GM23338 (cell line): ENCODE measurements around the gene NAA30. TPM values are rescaled to one million over a fixed set of nuclear protein-coding genes. Genes with fewer than 3 reads are reported as not detected.

Experiments
- ATAC-seq: fragments of 200-7000 bp; cut with Tn5 transposase; 3 replicates; pipeline ENCODE4 v1.9.1; 2020
- DNase-seq: peaks from one replicate; pipeline ENCODE4 v3.0.0-alpha.2; 2015; ENCODE audit warnings: low spot score
- H2AFZ ChIP-seq: fragments of 200-600 bp; sonication (generic); 2 replicates; pipeline ENCODE4 v1.8.0; 2016; ENCODE audit warnings: antibody characterized with exemption, mild to moderate bottlenecking, moderate library complexity
- H3F3A ChIP-seq: fragments of 200-600 bp; sonication (generic); replicated peaks from 2 replicates; pipeline ENCODE4 v1.8.0; 2017; ENCODE audit warnings: antibody characterized with exemption, mixed run types, low read depth
- H3K27ac ChIP-seq: fragments of 200-600 bp; sonication (generic); 2 replicates; pipeline ENCODE4 v1.6.1; 2016; ENCODE audit warnings: low read depth
- H3K27me3 ChIP-seq: fragments of 200-600 bp; sonication (generic); 2 replicates; pipeline ENCODE4 v1.8.0; 2016; ENCODE audit warnings: mild to moderate bottlenecking, mixed run types, moderate library complexity; ENCODE audit not compliant: insufficient read depth
- H3K36me3 ChIP-seq: fragments of 200-600 bp; sonication (generic); 2 replicates; pipeline ENCODE4 v1.8.0; 2016; ENCODE audit warnings: mild to moderate bottlenecking; ENCODE audit not compliant: insufficient read depth
- H3K4me1 ChIP-seq: fragments of 200-600 bp; sonication (generic); 2 replicates; pipeline ENCODE4 v1.8.0; 2016; ENCODE audit warnings: mild to moderate bottlenecking, moderate library complexity; ENCODE audit not compliant: insufficient read depth
- H3K4me2 ChIP-seq: fragments of 200-600 bp; sonication (generic); 2 replicates; pipeline ENCODE4 v1.7.1; 2017; ENCODE audit warnings: mixed run types
- H3K4me3 ChIP-seq: fragments of 200-600 bp; sonication (generic); 2 replicates; pipeline ENCODE4 v1.6.1; 2016; ENCODE audit warnings: mixed run types
- H3K79me2 ChIP-seq: fragments of 200-600 bp; sonication (generic); replicated peaks from 2 replicates; pipeline ENCODE4 v1.8.0; 2017; ENCODE audit warnings: mild to moderate bottlenecking; ENCODE audit not compliant: insufficient read depth
- H3K9me2 ChIP-seq: fragments of 200-600 bp; sonication (generic); 2 replicates; pipeline ENCODE4 v1.8.0; 2017; ENCODE audit not compliant: insufficient read depth
- H4K20me1 ChIP-seq: fragments of 200-600 bp; sonication (generic); replicated peaks from 2 replicates; pipeline ENCODE4 v1.8.0; 2017; ENCODE audit warnings: mild to moderate bottlenecking; ENCODE audit not compliant: insufficient read depth
- H3K27ac Mint-ChIP-seq: 2 replicates; pipeline ENCODE4 v1.8.0; 2020; ENCODE audit warnings: inconsistent platforms, mild to moderate bottlenecking, moderate library complexity, mixed read lengths
- H3K27me3 Mint-ChIP-seq: 3 replicates; pipeline ENCODE4 v1.8.0; 2022; ENCODE audit warnings: low read depth, mild to moderate bottlenecking, moderate library complexity, mixed read lengths, inconsistent platforms; ENCODE audit not compliant: insufficient read depth, poor library complexity
- H3K36me3 Mint-ChIP-seq: 3 replicates; pipeline ENCODE4 v1.8.0; 2021; ENCODE audit warnings: low read depth, mild to moderate bottlenecking, inconsistent platforms, moderate library complexity, mixed read lengths
- H3K4me1 Mint-ChIP-seq: 3 replicates; pipeline ENCODE4 v1.8.0; 2020; ENCODE audit warnings: mild to moderate bottlenecking, inconsistent platforms, mixed read lengths
- H3K4me3 Mint-ChIP-seq: 3 replicates; pipeline ENCODE4 v1.8.0; 2021; ENCODE audit warnings: moderate library complexity, mild to moderate bottlenecking, inconsistent platforms, mixed read lengths
- H3K9me3 Mint-ChIP-seq: 3 replicates; pipeline ENCODE4 v1.8.0; 2020; ENCODE audit warnings: moderate library complexity, mild to moderate bottlenecking, inconsistent platforms, mixed read lengths
- CREB1 ChIP-seq: fragments of 250-450 bp; sonication (Bioruptor Pico); IDR thresholded peaks from 2 replicates; pipeline ENCODE4 v1.5.0; 2020; ENCODE audit warnings: low read depth, mild to moderate bottlenecking, moderate library complexity
- EZH2 ChIP-seq: fragments of 200-600 bp; sonication (generic); IDR thresholded peaks from one replicate; pipeline ENCODE4 v1.8.0; 2017; ENCODE audit warnings: antibody characterized with exemption, mild to moderate bottlenecking, low read depth; ENCODE audit not compliant: unreplicated experiment
- EZH2phosphoT487 ChIP-seq: fragments of 200-600 bp; sonication (generic); IDR thresholded peaks from one replicate; pipeline ENCODE4 v1.8.1; 2018; ENCODE audit warnings: antibody characterized with exemption; ENCODE audit not compliant: unreplicated experiment
- JUNB ChIP-seq: IDR thresholded peaks from one replicate; pipeline ENCODE4 v1.6.1; 2016; ENCODE audit warnings: antibody characterized with exemption; ENCODE audit not compliant: unreplicated experiment
- NANOG ChIP-seq: IDR thresholded peaks from 2 replicates; pipeline ENCODE4 v1.6.1; 2016; ENCODE audit warnings: antibody characterized with exemption, borderline replicate concordance
- POLR2AphosphoS5 ChIP-seq: IDR thresholded peaks from 2 replicates; pipeline ENCODE4 v1.6.1; 2016; ENCODE audit warnings: antibody characterized with exemption, low read depth
- STAT1 ChIP-seq: IDR thresholded peaks from one replicate; pipeline ENCODE4 v1.6.1; 2016; ENCODE audit warnings: antibody characterized with exemption; ENCODE audit not compliant: unreplicated experiment
- ZNF114 ChIP-seq: fragments of 250-450 bp; sonication (Bioruptor Pico); IDR thresholded peaks from 2 replicates; pipeline ENCODE4 v1.5.0; 2020; ENCODE audit warnings: mild to moderate bottlenecking, moderate library complexity
- ZNF331 ChIP-seq: fragments of 250-450 bp; sonication (Bioruptor Pico); IDR thresholded peaks from 2 replicates; pipeline ENCODE4 v1.5.0; 2020; ENCODE audit warnings: low read depth, mild to moderate bottlenecking, moderate library complexity
- polyA plus RNA-seq: library from polyadenylated mRNA; unstranded; fragments of >200 nt; fragmentation: Nextera tagmentation; extraction: Ambion mirVana; gene quantifications from 2 replicates; pipeline ENCODE4 v1.2.1, GENCODE V29; 2016
- total RNA-seq: library from RNA; depleted of rRNA; stranded (reverse); fragments of >200 nt; shearing (Covaris generic); gene quantifications from 2 replicates; pipeline ENCODE4 v1.2.3, GENCODE V29; 2014
- TF ChIP-seq, protein P1 (sequence below): fragments of 250-450 bp; sonication (Bioruptor Pico); IDR thresholded peaks from 2 replicates; pipeline ENCODE4 v1.5.0; 2020; ENCODE audit warnings: mild to moderate bottlenecking, moderate library complexity
- TF ChIP-seq, protein P2 (sequence below): IDR thresholded peaks from 2 replicates; pipeline ENCODE4 v1.6.1; 2016; ENCODE audit warnings: antibody characterized with exemption
- TF ChIP-seq, protein P3 (sequence below): IDR thresholded peaks from one replicate; pipeline ENCODE4 v1.6.1; 2018; ENCODE audit warnings: antibody characterized with exemption; ENCODE audit not compliant: unreplicated experiment
- TF ChIP-seq, protein P4 (sequence below), 2 experiments: fragments of 200-600 bp in 1 of 2; sonication (generic) in 1 of 2; conservative IDR thresholded peaks; 2 replicates each; pipeline versions ENCODE4 v1.5.1 to v1.6.1; 2016 to 2017; ENCODE audit warnings: antibody characterized with exemption in 2 of 2, low read depth in 2 of 2, mild to moderate bottlenecking in 2 of 2, moderate library complexity in 1 of 2

Gene NAA30
- total and polyA plus RNA-seq, 2 experiments from 2014 or later: 7.5 to 27.1 TPM

DNA sequence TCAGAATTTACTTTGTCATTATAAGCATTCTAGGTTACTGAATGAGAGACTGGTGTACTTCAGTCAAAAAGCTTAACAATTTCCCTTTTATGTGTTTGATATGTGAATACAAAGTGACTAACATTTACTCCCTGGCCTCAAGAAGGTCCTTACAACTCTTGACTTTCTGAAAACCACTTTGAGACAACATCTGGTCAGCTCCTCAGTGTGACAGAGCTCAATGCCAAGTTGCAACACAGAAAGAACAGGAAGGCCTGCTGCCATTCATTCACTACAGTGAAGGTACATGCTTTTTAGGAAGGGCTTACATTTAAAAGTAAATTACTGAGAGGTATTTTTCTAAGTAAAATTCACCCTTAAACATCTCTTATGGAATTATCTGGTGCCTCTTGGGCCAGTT, 2.3 kb upstream of the NAA30 start:
- H3K27ac ChIP-seq: no peak overlapping the region
- Mint-ChIP-seq H3K36me3 (peaks cover 9% of the 10 kb centered on the region; the same call in 2 of the 3 replicates), H3K4me1 (peaks cover 26% of the 10 kb centered on the region), H3K27ac (no peak overlapping the region), H3K27me3 (peaks cover 2% of the 10 kb centered on the region), H3K9me3 (no peaks in the 10 kb centered on the region; the same call in 2 of the 3 replicates), H3K4me3 (no peak overlapping the region)
- TF ChIP-seq NANOG: no peak
- TF ChIP-seq, protein P1, sequence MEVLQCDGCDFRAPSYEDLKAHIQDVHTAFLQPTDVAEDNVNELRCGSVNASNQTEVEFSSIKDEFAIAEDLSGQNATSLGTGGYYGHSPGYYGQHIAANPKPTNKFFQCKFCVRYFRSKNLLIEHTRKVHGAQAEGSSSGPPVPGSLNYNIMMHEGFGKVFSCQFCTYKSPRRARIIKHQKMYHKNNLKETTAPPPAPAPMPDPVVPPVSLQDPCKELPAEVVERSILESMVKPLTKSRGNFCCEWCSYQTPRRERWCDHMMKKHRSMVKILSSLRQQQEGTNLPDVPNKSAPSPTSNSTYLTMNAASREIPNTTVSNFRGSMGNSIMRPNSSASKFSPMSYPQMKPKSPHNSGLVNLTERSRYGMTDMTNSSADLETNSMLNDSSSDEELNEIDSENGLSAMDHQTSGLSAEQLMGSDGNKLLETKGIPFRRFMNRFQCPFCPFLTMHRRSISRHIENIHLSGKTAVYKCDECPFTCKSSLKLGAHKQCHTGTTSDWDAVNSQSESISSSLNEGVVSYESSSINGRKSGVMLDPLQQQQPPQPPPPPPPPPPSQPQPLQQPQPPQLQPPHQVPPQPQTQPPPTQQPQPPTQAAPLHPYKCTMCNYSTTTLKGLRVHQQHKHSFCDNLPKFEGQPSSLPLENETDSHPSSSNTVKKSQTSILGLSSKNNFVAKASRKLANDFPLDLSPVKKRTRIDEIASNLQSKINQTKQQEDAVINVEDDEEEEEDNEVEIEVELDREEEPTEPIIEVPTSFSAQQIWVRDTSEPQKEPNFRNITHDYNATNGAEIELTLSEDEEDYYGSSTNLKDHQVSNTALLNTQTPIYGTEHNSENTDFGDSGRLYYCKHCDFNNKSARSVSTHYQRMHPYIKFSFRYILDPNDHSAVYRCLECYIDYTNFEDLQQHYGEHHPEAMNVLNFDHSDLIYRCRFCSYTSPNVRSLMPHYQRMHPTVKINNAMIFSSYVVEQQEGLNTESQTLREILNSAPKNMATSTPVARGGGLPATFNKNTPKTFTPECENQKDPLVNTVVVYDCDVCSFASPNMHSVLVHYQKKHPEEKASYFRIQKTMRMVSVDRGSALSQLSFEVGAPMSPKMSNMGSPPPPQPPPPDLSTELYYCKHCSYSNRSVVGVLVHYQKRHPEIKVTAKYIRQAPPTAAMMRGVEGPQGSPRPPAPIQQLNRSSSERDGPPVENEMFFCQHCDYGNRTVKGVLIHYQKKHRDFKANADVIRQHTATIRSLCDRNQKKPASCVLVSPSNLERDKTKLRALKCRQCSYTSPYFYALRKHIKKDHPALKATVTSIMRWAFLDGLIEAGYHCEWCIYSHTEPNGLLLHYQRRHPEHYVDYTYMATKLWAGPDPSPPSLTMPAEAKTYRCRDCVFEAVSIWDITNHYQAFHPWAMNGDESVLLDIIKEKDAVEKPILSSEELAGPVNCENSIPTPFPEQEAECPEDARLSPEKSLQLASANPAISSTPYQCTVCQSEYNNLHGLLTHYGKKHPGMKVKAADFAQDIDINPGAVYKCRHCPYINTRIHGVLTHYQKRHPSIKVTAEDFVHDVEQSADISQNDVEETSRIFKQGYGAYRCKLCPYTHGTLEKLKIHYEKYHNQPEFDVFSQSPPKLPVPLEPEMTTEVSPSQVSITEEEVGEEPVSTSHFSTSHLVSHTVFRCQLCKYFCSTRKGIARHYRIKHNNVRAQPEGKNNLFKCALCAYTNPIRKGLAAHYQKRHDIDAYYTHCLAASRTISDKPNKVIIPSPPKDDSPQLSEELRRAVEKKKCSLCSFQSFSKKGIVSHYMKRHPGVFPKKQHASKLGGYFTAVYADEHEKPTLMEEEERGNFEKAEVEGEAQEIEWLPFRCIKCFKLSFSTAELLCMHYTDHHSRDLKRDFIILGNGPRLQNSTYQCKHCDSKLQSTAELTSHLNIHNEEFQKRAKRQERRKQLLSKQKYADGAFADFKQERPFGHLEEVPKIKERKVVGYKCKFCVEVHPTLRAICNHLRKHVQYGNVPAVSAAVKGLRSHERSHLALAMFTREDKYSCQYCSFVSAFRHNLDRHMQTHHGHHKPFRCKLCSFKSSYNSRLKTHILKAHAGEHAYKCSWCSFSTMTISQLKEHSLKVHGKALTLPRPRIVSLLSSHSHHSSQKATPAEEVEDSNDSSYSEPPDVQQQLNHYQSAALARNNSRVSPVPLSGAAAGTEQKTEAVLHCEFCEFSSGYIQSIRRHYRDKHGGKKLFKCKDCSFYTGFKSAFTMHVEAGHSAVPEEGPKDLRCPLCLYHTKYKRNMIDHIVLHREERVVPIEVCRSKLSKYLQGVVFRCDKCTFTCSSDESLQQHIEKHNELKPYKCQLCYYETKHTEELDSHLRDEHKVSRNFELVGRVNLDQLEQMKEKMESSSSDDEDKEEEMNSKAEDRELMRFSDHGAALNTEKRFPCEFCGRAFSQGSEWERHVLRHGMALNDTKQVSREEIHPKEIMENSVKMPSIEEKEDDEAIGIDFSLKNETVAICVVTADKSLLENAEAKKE (CRISPR knock-in tag): no peak
- no peak for TF ChIP-seq EZH2
- no peak for TF ChIP-seq STAT1
- TF ChIP-seq, protein P2, sequence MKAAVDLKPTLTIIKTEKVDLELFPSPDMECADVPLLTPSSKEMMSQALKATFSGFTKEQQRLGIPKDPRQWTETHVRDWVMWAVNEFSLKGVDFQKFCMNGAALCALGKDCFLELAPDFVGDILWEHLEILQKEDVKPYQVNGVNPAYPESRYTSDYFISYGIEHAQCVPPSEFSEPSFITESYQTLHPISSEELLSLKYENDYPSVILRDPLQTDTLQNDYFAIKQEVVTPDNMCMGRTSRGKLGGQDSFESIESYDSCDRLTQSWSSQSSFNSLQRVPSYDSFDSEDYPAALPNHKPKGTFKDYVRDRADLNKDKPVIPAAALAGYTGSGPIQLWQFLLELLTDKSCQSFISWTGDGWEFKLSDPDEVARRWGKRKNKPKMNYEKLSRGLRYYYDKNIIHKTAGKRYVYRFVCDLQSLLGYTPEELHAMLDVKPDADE: no peak
- TF ChIP-seq CREB1 (CRISPR knock-in tag): no peak
- TF ChIP-seq ZNF331 (CRISPR knock-in tag): no peak
- TF ChIP-seq, protein P3, sequence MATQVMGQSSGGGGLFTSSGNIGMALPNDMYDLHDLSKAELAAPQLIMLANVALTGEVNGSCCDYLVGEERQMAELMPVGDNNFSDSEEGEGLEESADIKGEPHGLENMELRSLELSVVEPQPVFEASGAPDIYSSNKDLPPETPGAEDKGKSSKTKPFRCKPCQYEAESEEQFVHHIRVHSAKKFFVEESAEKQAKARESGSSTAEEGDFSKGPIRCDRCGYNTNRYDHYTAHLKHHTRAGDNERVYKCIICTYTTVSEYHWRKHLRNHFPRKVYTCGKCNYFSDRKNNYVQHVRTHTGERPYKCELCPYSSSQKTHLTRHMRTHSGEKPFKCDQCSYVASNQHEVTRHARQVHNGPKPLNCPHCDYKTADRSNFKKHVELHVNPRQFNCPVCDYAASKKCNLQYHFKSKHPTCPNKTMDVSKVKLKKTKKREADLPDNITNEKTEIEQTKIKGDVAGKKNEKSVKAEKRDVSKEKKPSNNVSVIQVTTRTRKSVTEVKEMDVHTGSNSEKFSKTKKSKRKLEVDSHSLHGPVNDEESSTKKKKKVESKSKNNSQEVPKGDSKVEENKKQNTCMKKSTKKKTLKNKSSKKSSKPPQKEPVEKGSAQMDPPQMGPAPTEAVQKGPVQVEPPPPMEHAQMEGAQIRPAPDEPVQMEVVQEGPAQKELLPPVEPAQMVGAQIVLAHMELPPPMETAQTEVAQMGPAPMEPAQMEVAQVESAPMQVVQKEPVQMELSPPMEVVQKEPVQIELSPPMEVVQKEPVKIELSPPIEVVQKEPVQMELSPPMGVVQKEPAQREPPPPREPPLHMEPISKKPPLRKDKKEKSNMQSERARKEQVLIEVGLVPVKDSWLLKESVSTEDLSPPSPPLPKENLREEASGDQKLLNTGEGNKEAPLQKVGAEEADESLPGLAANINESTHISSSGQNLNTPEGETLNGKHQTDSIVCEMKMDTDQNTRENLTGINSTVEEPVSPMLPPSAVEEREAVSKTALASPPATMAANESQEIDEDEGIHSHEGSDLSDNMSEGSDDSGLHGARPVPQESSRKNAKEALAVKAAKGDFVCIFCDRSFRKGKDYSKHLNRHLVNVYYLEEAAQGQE: no peak
- TF ChIP-seq POLR2AphosphoS5: no peak
- TF ChIP-seq EZH2phosphoT487: no peak
- no peak for TF ChIP-seq ZNF114 (CRISPR knock-in tag)
- TF ChIP-seq, protein P4, sequence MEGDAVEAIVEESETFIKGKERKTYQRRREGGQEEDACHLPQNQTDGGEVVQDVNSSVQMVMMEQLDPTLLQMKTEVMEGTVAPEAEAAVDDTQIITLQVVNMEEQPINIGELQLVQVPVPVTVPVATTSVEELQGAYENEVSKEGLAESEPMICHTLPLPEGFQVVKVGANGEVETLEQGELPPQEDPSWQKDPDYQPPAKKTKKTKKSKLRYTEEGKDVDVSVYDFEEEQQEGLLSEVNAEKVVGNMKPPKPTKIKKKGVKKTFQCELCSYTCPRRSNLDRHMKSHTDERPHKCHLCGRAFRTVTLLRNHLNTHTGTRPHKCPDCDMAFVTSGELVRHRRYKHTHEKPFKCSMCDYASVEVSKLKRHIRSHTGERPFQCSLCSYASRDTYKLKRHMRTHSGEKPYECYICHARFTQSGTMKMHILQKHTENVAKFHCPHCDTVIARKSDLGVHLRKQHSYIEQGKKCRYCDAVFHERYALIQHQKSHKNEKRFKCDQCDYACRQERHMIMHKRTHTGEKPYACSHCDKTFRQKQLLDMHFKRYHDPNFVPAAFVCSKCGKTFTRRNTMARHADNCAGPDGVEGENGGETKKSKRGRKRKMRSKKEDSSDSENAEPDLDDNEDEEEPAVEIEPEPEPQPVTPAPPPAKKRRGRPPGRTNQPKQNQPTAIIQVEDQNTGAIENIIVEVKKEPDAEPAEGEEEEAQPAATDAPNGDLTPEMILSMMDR (conservative IDR thresholded peaks at IDR 0.05; ENCODE audit: low read depth in 2 of 2): no peak
- no peak for TF ChIP-seq JUNB
- peaks cover 19% of the 10 kb centered on the region for H3K79me2 ChIP-seq
- no peak overlapping the region for H3K4me3 ChIP-seq
- peaks cover 25% of the 10 kb centered on the region for H3K4me1 ChIP-seq
- no peaks in the 10 kb centered on the region for H3K36me3 ChIP-seq
- no peaks in the 10 kb centered on the region for H3K9me2 ChIP-seq
- no peak for DNase-seq
- H3K27me3 ChIP-seq: no peaks in the 10 kb centered on the region
- 0 out of 2 replicates have a peak, but pooled peaks cover 3% of the 10 kb centered on the region for H4K20me1 ChIP-seq
- H2AFZ ChIP-seq: no peak overlapping the region
- no peaks in the 10 kb centered on the region for H3F3A ChIP-seq
- H3K4me2 ChIP-seq: no peak overlapping the region
- no peak for ATAC-seq
